Right renal cortex interstitium (tissue), 3 donors: ENCODE data around the gene ZBED5. TPM values are rescaled to one million over a fixed set of nuclear protein-coding genes. Genes with fewer than 3 reads are reported as not detected.
A peak's percentile ranks its signal among the peaks of the same experiment; 100 is the strongest.
"Not testable (repeated sequence)": the region's sequence is repeated elsewhere in the genome, so short reads cannot be mapped to it uniquely, and the experiment has no call there.

Experiments used
- DNase-seq, 3 donors: peaks; one replicate each; pipeline ENCODE4 v3.0.0-alpha.2; 2013; ENCODE audit warnings: low read depth in 3 of 3, low spot score in 2 of 3
- polyA plus RNA-seq, 3 donors: library from polyadenylated mRNA; unstranded; fragments of 120-200 nt; gene quantifications; one replicate each; pipeline ENCODE4 v1.2.1, GENCODE V29; 2013; ENCODE audit not compliant: insufficient read length in 3 of 3

Gene ZBED5
- polyA plus RNA-seq, result 100 to 1,000 TPM; 102 to 116 (median 115) TPM

DNA sequence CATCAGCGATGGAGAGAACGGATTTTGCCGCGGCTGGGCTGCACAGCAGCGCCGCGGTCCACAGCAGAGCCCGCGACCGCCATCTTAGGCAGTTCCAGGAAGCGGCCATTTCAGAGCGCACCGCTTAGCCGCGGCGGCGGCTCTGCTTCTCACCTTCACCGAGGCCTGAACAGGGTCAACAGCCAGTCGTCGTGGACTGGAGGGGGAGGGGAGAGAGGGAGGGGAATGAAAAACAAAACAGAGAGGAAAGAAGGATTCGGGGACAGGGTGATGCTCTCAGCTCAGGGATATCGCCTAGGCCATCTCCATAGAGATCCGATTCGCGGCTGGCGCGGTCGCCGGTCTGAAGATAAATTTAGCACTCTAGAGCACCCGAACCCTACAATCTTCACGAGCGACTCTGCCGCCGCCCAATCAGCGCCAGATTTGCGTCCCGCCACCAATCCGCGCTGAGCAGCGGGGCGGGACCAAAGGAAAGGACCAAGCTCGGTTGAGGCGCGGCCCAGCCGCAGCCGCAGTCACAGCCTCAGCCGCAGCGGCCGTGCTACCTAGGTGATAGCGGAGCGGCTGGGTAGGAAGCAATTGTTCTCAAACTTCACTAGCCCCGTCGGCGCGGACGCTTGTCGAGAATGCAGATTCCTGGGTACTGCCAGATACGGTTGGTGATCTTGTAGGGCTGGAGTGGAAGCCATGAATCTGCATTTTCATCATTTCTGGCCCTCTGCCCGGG lies at the start of gene ZBED5:
TSS of gene ZBED5 (minus strand) at position 345 of the 730 bp plus-strand sequence. CDS start 3,108 bp downstream, outside the sequence.
- peak; percentile 94 to 98 (median 97) for DNase-seq

DNA sequence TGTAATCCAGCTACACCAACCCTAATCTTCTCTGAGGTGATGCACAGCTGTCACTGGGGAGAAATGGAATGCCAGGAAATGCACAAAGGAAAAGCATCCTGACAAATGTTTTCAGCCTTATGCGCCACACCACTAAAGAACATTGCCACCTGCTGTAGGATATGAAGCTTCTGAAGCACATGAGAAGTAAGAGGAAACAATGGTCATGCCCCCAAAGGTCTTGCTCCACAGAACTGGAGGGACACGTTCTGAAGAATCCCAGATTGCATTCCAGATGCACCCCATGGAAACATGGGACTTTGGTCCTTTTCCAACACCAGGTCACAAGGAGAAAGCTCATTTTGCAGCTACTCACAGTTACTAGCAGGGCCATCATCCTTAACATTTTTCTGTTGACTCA lies 48.7 kb upstream of the ZBED5 start:
- DNase-seq, result no peak

GRCh38 chr11:10902301-10903063 lies 44.6 kb upstream of the ZBED5 start:
- no peak for DNase-seq

DNA sequence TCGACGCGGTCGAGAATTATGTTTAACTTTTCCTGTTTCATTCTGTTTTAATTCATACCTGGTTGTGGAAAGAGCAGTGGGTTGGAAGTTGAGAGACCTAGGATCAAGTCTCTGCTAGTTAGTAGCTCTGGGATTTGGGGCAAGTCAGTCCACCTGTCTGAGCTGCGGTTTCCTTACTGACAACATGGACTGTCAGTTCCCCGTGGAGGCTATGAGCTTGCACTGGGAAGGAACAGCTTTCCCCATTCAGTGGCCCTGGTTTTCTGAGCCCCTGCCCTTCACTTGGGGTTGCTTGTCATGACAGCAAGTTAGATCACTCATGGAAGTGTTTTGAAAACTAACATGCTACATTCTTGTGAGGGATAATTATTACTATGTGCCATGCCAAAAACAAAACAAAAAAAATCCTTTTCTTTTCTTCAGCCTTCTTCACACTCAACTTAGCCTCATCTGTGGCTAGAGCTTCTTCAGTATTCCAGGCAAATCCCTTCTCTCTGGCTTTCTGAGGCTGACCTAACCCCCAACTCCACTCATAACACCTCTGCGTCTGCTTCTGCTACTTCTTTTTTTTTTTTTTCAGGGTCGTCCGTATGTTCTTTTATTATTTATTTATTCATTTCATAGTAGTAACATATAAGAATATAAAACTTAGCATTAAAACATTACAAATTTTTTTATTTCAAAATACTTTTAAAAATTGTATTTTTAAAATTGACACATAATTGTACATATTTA lies 43.0 kb upstream of the ZBED5 start:
- DNase-seq, result no peak

DNA sequence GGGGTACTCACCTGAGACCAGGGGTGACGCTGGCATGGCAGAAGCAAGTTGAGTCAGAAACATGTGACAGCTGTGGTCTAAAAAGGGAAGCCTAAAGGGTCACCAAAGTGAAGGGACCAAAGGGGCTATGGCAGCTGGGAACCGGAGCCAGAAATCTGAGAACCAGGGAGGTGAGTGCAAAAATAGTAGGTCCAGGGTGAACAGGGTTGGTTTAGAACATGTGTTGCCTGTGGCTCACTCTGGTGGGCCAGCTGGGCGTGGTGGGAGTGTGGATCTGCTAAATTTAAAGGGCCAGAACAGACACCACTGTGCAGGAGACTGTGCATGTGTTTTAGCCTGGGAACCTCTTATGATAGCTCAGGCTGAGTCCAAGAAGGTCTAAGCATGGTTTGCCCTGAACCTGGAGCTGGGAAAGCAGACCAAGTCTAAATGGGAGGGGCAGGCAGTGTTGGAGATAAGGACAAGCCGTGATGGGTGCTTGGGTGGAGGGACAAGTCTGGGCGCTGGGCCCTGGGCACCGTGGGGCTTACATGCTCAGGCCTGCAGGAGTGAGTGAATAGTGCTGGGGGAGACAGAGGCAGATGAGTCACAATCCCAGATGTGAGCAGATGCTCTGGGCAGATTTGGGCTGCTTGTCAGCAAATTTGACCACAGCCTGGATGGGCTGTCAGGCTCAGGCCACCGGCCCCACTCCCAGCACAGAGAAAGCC lies 41.4 kb upstream of the ZBED5 start:
- no peak for DNase-seq

DNA sequence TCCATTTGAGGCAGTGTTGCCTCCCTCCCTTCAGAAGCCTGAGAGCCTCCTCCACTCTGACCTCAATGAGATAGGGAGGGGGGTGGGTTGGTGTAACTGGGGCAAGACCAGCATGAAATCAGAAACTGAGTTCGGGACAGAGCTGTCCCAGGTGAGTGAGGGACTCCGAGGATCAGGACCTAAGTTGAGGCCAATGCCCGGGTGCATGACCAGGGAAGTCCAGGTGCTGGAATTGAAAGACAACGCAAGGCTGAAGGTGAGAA lies 40.8 kb upstream of the ZBED5 start:
- no peak for DNase-seq

DNA sequence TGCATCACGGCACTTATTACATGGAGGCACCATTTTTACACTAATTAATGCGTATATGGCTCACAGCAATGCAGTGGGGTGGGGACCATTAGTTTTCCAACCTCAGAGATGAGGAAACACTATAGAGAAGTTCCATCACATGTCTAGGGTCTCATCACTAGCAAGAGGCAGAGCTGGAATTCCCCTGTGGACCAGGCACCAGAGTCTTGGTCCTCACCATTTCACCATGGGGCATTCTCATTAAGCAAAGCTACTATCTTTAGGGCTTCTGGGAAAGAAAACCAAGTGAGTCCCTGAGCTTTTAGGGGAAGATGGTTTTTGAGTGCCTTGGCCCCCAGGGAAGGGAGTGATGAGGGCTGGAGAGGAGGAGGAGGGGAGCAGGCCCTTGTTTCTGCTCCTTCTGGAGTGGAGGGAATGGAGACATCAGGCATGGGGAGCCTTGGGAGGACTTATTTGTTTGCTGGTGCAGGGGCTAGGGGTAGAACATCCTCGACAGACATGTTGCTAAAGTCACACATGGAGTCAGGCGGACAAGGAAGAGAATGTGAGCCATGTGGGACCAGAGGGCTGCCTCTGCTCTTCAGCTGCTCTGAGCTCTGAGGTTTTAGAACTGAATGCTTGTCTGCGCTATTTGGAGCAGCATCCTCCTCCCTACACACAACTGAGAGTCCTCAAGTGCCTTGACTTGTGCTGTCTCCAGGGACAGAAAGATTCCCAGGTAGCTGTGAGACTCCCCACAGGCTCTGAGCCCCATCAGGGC lies 40.3 kb upstream of the ZBED5 start:
- DNase-seq, result no peak

DNA sequence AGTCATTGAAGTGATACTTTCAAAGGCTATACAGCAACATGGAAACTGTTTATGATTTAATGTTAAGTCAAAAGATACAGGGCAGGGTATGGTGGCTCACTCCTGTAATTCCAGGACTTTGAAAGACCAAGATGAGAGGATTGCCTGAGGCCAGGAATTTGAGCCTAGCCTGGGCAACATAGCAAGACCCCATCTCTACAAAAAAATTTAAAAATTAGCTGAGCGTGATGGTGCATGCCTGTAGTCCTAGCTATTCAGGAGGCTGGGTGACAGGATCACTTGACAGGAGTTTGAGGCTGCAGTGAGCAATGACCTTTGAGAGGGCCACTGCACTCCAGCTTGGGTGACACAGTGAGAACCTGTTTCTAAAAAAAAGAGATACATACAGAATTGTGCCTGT lies 39.3 kb upstream of the ZBED5 start:
- DNase-seq, result no peak

DNA sequence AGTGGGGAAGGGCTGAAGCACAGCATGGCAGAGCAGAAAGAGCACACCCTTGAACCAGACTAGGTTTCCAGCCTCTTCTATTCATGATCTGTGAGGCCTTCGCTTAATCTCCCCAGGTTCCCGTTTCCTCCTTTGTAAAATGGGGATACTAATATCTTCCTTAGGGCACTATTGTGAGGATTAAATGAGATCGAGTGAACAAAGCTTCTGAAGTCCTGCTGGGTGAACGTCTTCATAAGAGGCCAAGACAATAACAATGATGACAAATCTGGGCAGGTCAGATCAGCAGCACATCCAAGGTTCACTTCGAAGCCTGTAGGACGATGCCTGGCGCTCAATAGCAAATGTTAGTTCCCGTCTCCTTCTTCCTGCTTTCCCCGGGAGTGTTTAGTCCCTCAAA lies 38.6 kb upstream of the ZBED5 start:
- no peak for DNase-seq

GRCh38 chr11:10895285-10895684 lies 37.4 kb upstream of the ZBED5 start:
- DNase-seq, result no peak

DNA sequence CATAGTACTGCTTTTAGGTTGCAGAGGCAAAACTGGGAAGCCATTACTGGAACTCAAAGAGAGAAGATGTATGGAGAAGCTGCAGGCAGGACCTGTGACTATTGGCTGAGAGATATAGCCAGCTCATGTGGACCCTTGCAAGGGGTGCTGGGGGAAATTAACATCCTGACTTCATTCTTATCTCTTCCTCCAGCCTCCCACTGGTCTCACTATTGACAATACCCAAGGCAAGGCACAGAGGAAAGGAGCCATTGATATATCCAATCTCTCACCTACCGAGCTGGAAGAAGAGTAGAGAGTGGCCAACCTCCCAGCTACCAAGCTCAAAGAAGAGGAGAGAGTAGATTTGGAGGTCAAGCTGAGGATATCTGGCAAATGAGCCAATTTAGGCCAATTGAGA lies 36.8 kb upstream of the ZBED5 start:
- no peak for DNase-seq

- DNase-seq, result no peak
Measured at GRCh38 chr11:10893714-10894151, 35.9 kb upstream of the ZBED5 start.

- DNase-seq, result no peak
Measured at GRCh38 chr11:10892250-10892649, 34.4 kb upstream of the ZBED5 start.

- DNase-seq, result no peak
Measured at GRCh38 chr11:10891151-10891720, 33.4 kb upstream of the ZBED5 start.

DNA sequence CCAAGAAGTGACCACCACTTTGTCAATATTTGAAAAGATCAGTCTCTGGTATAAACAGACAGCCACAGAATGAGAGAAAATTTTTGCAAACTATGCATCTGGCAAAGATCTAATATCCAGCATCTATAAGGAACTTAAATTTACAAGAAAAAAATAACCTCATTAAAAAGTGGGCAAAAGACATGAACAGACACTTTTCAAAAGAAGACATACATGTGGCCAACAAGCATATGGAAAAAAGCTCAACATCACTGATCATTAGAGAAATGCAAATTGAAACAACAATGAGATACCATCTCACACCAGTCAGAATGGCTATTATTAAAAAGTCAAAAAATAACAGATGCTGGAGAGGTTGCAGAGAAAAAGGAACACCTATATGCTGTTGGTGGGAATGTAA lies 32.2 kb upstream of the ZBED5 start:
- not testable (repeated sequence) for DNase-seq

DNA sequence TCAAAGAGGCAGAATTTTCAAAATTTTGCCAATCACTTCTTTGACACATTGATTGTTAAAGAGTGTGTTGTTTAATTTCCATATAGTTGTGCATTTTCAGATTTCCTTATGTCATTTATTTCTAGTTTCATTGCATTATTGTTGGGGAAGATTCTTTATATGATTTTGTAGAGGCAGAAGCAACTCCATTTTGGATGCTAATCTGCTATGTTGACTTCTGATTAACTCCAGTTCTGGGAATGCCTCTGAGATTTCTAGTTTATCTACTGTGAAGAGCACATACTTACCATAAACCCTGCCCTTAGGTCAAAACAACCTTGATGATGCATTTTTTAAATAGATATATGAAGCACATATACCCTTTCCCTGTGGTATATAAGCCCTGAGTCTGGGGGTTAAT lies 29.5 kb upstream of the ZBED5 start:
- DNase-seq, result no peak

GRCh38 chr11:10886652-10887250 lies 28.9 kb upstream of the ZBED5 start:
- no peak for DNase-seq

DNA sequence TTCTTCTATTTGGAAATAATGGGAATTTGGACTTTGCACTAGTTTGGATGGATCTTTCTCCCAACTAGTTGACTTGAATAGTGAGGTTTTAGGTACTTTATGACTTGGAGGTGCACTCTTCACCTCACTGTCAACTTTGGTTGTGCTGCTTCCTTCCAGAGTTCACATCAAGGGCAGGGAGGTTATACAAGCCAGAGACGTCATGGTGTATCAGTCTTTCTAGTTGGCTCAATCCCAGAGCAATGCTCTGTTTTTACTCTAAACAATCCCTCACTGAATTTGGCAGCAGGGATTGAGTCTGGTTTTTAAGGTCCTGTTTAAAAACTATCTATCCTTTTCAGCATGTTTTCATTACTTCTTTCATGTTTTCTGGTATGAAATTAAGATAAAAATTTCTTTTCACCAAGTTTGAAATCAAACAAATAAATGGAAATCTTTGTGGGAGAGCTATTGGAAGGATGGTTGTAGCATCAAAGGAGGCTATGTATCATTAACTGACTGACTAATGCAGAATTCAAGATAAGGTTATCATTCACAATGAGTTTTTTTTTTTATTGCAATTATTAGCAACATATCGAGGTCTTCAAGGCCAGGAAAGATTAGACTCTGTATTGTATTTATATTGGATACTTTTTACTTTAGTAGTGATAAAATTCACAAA lies 28.0 kb upstream of the ZBED5 start:
- no peak for DNase-seq

DNA sequence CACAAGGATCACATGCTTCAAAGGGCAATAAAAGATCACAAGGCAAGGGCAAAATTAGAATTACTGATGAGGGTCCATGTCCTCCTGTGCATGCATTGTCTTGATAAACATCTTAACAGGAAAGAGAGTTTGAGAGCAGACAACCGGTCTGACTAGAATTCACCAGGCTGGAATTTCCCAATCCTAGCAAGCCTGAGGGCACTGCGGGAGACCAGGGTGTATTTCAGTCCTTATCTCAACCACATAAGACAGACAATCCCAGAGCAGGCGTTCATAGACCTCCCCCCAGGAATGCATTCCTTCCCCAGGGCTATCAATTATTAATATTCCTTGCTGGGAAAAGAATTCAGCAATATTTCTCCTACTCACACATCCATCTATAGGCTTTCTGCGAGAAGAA lies 26.4 kb upstream of the ZBED5 start:
- not testable (repeated sequence) for DNase-seq
